GM23338 (cell line): Measurements from ENCODE around the gene PLEK. TPM values are rescaled to one million over a fixed set of nuclear protein-coding genes. Genes with fewer than 3 reads are reported as not detected.

Experiments
- ATAC-seq: fragments of 200-7000 bp; cut with Tn5 transposase; 3 replicates; pipeline ENCODE4 v1.9.1; 2020
- DNase-seq: peaks from one replicate; pipeline ENCODE4 v3.0.0-alpha.2; 2015; ENCODE audit warnings: low spot score
- H2AFZ ChIP-seq: fragments of 200-600 bp; sonication (generic); 2 replicates; pipeline ENCODE4 v1.8.0; 2016; ENCODE audit warnings: antibody characterized with exemption, mild to moderate bottlenecking, moderate library complexity
- H3F3A ChIP-seq: fragments of 200-600 bp; sonication (generic); replicated peaks from 2 replicates; pipeline ENCODE4 v1.8.0; 2017; ENCODE audit warnings: antibody characterized with exemption, mixed run types, low read depth
- H3K27ac ChIP-seq: fragments of 200-600 bp; sonication (generic); 2 replicates; pipeline ENCODE4 v1.6.1; 2016; ENCODE audit warnings: low read depth
- H3K27me3 ChIP-seq: fragments of 200-600 bp; sonication (generic); 2 replicates; pipeline ENCODE4 v1.8.0; 2016; ENCODE audit warnings: mild to moderate bottlenecking, mixed run types, moderate library complexity; ENCODE audit not compliant: insufficient read depth
- H3K36me3 ChIP-seq: fragments of 200-600 bp; sonication (generic); 2 replicates; pipeline ENCODE4 v1.8.0; 2016; ENCODE audit warnings: mild to moderate bottlenecking; ENCODE audit not compliant: insufficient read depth
- H3K4me1 ChIP-seq: fragments of 200-600 bp; sonication (generic); 2 replicates; pipeline ENCODE4 v1.8.0; 2016; ENCODE audit warnings: mild to moderate bottlenecking, moderate library complexity; ENCODE audit not compliant: insufficient read depth
- H3K4me2 ChIP-seq: fragments of 200-600 bp; sonication (generic); 2 replicates; pipeline ENCODE4 v1.7.1; 2017; ENCODE audit warnings: mixed run types
- H3K4me3 ChIP-seq: fragments of 200-600 bp; sonication (generic); 2 replicates; pipeline ENCODE4 v1.6.1; 2016; ENCODE audit warnings: mixed run types
- H3K79me2 ChIP-seq: fragments of 200-600 bp; sonication (generic); replicated peaks from 2 replicates; pipeline ENCODE4 v1.8.0; 2017; ENCODE audit warnings: mild to moderate bottlenecking; ENCODE audit not compliant: insufficient read depth
- H3K9me2 ChIP-seq: fragments of 200-600 bp; sonication (generic); 2 replicates; pipeline ENCODE4 v1.8.0; 2017; ENCODE audit not compliant: insufficient read depth
- H4K20me1 ChIP-seq: fragments of 200-600 bp; sonication (generic); replicated peaks from 2 replicates; pipeline ENCODE4 v1.8.0; 2017; ENCODE audit warnings: mild to moderate bottlenecking; ENCODE audit not compliant: insufficient read depth
- H3K27ac Mint-ChIP-seq: 2 replicates; pipeline ENCODE4 v1.8.0; 2020; ENCODE audit warnings: inconsistent platforms, mild to moderate bottlenecking, moderate library complexity, mixed read lengths
- H3K27me3 Mint-ChIP-seq: 3 replicates; pipeline ENCODE4 v1.8.0; 2022; ENCODE audit warnings: low read depth, mild to moderate bottlenecking, moderate library complexity, mixed read lengths, inconsistent platforms; ENCODE audit not compliant: insufficient read depth, poor library complexity
- H3K36me3 Mint-ChIP-seq: 3 replicates; pipeline ENCODE4 v1.8.0; 2021; ENCODE audit warnings: low read depth, mild to moderate bottlenecking, inconsistent platforms, moderate library complexity, mixed read lengths
- H3K4me1 Mint-ChIP-seq: 3 replicates; pipeline ENCODE4 v1.8.0; 2020; ENCODE audit warnings: mild to moderate bottlenecking, inconsistent platforms, mixed read lengths
- H3K4me3 Mint-ChIP-seq: 3 replicates; pipeline ENCODE4 v1.8.0; 2021; ENCODE audit warnings: moderate library complexity, mild to moderate bottlenecking, inconsistent platforms, mixed read lengths
- H3K9me3 Mint-ChIP-seq: 3 replicates; pipeline ENCODE4 v1.8.0; 2020; ENCODE audit warnings: moderate library complexity, mild to moderate bottlenecking, inconsistent platforms, mixed read lengths
- CREB1 ChIP-seq: fragments of 250-450 bp; sonication (Bioruptor Pico); IDR thresholded peaks from 2 replicates; pipeline ENCODE4 v1.5.0; 2020; ENCODE audit warnings: low read depth, mild to moderate bottlenecking, moderate library complexity
- CTCF ChIP-seq, 2 experiments: fragments of 200-600 bp in 1 of 2; sonication (generic) in 1 of 2; conservative IDR thresholded peaks; 2 replicates each; pipeline versions ENCODE4 v1.5.1 to v1.6.1; 2016 to 2017; ENCODE audit warnings: antibody characterized with exemption in 2 of 2, low read depth in 2 of 2, mild to moderate bottlenecking in 2 of 2, moderate library complexity in 1 of 2
- ETS1 ChIP-seq: IDR thresholded peaks from 2 replicates; pipeline ENCODE4 v1.6.1; 2016; ENCODE audit warnings: antibody characterized with exemption
- EZH2 ChIP-seq: fragments of 200-600 bp; sonication (generic); IDR thresholded peaks from one replicate; pipeline ENCODE4 v1.8.0; 2017; ENCODE audit warnings: antibody characterized with exemption, mild to moderate bottlenecking, low read depth; ENCODE audit not compliant: unreplicated experiment
- EZH2phosphoT487 ChIP-seq: fragments of 200-600 bp; sonication (generic); IDR thresholded peaks from one replicate; pipeline ENCODE4 v1.8.1; 2018; ENCODE audit warnings: antibody characterized with exemption; ENCODE audit not compliant: unreplicated experiment
- JUNB ChIP-seq: IDR thresholded peaks from one replicate; pipeline ENCODE4 v1.6.1; 2016; ENCODE audit warnings: antibody characterized with exemption; ENCODE audit not compliant: unreplicated experiment
- NANOG ChIP-seq: IDR thresholded peaks from 2 replicates; pipeline ENCODE4 v1.6.1; 2016; ENCODE audit warnings: antibody characterized with exemption, borderline replicate concordance
- REST ChIP-seq: IDR thresholded peaks from one replicate; pipeline ENCODE4 v1.6.1; 2018; ENCODE audit warnings: antibody characterized with exemption; ENCODE audit not compliant: unreplicated experiment
- STAT1 ChIP-seq: IDR thresholded peaks from one replicate; pipeline ENCODE4 v1.6.1; 2016; ENCODE audit warnings: antibody characterized with exemption; ENCODE audit not compliant: unreplicated experiment
- ZNF114 ChIP-seq: fragments of 250-450 bp; sonication (Bioruptor Pico); IDR thresholded peaks from 2 replicates; pipeline ENCODE4 v1.5.0; 2020; ENCODE audit warnings: mild to moderate bottlenecking, moderate library complexity
- ZNF462 ChIP-seq: fragments of 250-450 bp; sonication (Bioruptor Pico); IDR thresholded peaks from 2 replicates; pipeline ENCODE4 v1.5.0; 2020; ENCODE audit warnings: mild to moderate bottlenecking, moderate library complexity
- polyA plus RNA-seq: library from polyadenylated mRNA; unstranded; fragments of >200 nt; fragmentation: Nextera tagmentation; extraction: Ambion mirVana; gene quantifications from 2 replicates; pipeline ENCODE4 v1.2.1, GENCODE V29; 2016
- total RNA-seq: library from RNA; depleted of rRNA; stranded (reverse); fragments of >200 nt; shearing (Covaris generic); gene quantifications from 2 replicates; pipeline ENCODE4 v1.2.3, GENCODE V29; 2014

PLEK gene
- total and polyA plus RNA-seq, 2 experiments from 2014 or later: 0.06 TPM; not detected in 1

- DNase-seq: no peak
- H3K9me3 Mint-ChIP-seq: no peaks in the 10 kb centered on the region; the same call in 2 of the 3 replicates
- peaks cover 3% of the 10 kb centered on the region; the same call in 1 of the 2 replicates for H3K9me2 ChIP-seq
- H3K27me3 Mint-ChIP-seq: peaks cover 2% of the 10 kb centered on the region
- H3F3A ChIP-seq: no peaks in the 10 kb centered on the region
- no peak for ATAC-seq
- H3K4me1 ChIP-seq: peaks cover 15% of the 10 kb centered on the region
- H2AFZ ChIP-seq: peak overlapping the region; percentile 91
- peaks cover 21% of the 10 kb centered on the region for H3K4me1 Mint-ChIP-seq
- TF ChIP-seq NANOG: no peak
- no peak for TF ChIP-seq EZH2
- no peak for TF ChIP-seq JUNB
- TF ChIP-seq CREB1 (CRISPR knock-in tag): no peak
- TF ChIP-seq REST: no peak
- TF ChIP-seq STAT1: no peak
- no peak for TF ChIP-seq CTCF (conservative IDR thresholded peaks at IDR 0.05; ENCODE audit: low read depth in 2 of 2)
- TF ChIP-seq EZH2phosphoT487: no peak
- no peak for TF ChIP-seq ZNF462 (CRISPR knock-in tag)
- TF ChIP-seq ZNF114 (CRISPR knock-in tag): no peak
- TF ChIP-seq ETS1: no peak
- H4K20me1 ChIP-seq: no peaks in the 10 kb centered on the region
- H3K36me3 Mint-ChIP-seq: no peaks in the 10 kb centered on the region; the same call in 2 of the 3 replicates
- H3K36me3 ChIP-seq: no peaks in the 10 kb centered on the region
- H3K4me2 ChIP-seq: 0 out of 2 replicates have a peak overlapping the region, but pooled peaks have one; percentile 18
- no peak overlapping the region for H3K27ac ChIP-seq
- no peak overlapping the region for H3K27ac Mint-ChIP-seq
- no peaks in the 10 kb centered on the region for H3K79me2 ChIP-seq
- no peaks in the 10 kb centered on the region for H3K27me3 ChIP-seq
- no peak overlapping the region for H3K4me3 ChIP-seq
- no peak overlapping the region for H3K4me3 Mint-ChIP-seq
Observed at GRCh38 chr2:68418419-68418818, 53.3 kb downstream of the PLEK start.
